HepG2 (cell line): ENCODE results near the gene MCF2L. TPM values are rescaled to one million over a fixed set of nuclear protein-coding genes. Genes with fewer than 3 reads are reported as not detected.

ENCODE experiments used
- DBP ChIP-seq: sonication (generic); formaldehyde crosslinking; IDR thresholded peaks from 2 replicates; pipeline ENCODE4 v1.4.0; 2020; ENCODE audit warnings: missing genetic modification reagents; ENCODE audit errors: not compliant biosample characterization
- THAP11 ChIP-seq: IDR thresholded peaks from 2 replicates; pipeline ENCODE4 v1.6.1; 2016; ENCODE audit warnings: missing biosample characterization, missing genetic modification reagents
- ZBTB25 ChIP-seq: IDR thresholded peaks from 2 replicates; pipeline ENCODE4 v1.6.1; 2018; ENCODE audit warnings: missing genetic modification reagents
- ZBTB44 ChIP-seq: sonication (generic); formaldehyde crosslinking; IDR thresholded peaks from 2 replicates; pipeline ENCODE4 v1.4.0; 2020; ENCODE audit warnings: missing genetic modification reagents
- ZNF282 ChIP-seq: fragments of 450-650 bp; IDR thresholded peaks from 2 replicates; pipeline ENCODE4 v1.6.1; 2018; ENCODE audit not compliant: partially characterized antibody
- ZNF639 ChIP-seq: conservative IDR thresholded peaks from 2 replicates; pipeline ENCODE4 v1.6.1; 2018; ENCODE audit warnings: missing genetic modification reagents
- ZNF75D ChIP-seq: sonication (generic); formaldehyde crosslinking; IDR thresholded peaks from 2 replicates; pipeline ENCODE4 v1.8.1; 2023; ENCODE audit warnings: missing genetic modification reagents, mild to moderate bottlenecking, borderline replicate concordance
- ZNF768 ChIP-seq: sonication (generic); formaldehyde crosslinking; IDR thresholded peaks from 2 replicates; pipeline ENCODE4 v1.4.0; 2020; ENCODE audit warnings: missing genetic modification reagents
- polyA plus RNA-seq, 8 experiments: library from polyadenylated mRNA; depleted of rRNA in 3 of 8; stranded (reverse) in 7 of 8; unstranded in 1 of 8; fragments of >200 nt; fragmentation: Illumina TruSeq in 4 of 8; extraction: Trizol in 4 of 8; gene quantifications; 2 replicates each; pipeline versions ENCODE4 v1.2.1 to v1.2.3, GENCODE V29; 2011 to 2016; ENCODE audit warnings: low read depth in 4 of 8, missing spikeins in 1 of 8, mixed read lengths in 1 of 8; ENCODE audit not compliant: insufficient read depth in 1 of 8
- total RNA-seq, 5 experiments: library from RNA; depleted of rRNA; stranded (reverse); fragments of >200 nt; fragmentation: Illumina TruSeq; extraction: Trizol; gene quantifications; 2 replicates each; pipeline ENCODE4 v1.2.3, GENCODE V29; 2016; ENCODE audit warnings: low read depth in 1 of 5
- TF ChIP-seq, protein P1 (sequence below): sonication (generic); formaldehyde crosslinking; IDR thresholded peaks from 2 replicates; pipeline ENCODE4 v1.4.0; 2020; ENCODE audit warnings: missing genetic modification reagents
- TF ChIP-seq, protein P2 (sequence below): sonication (generic); formaldehyde crosslinking; IDR thresholded peaks from 2 replicates; pipeline ENCODE4 v1.5.0; 2020; ENCODE audit warnings: missing genetic modification reagents, mild to moderate bottlenecking, borderline replicate concordance

MCF2L gene
- total and polyA plus RNA-seq, 2 of the 13 experiments (the other 11 are each of a cell fraction or from before 2014, with no cell fraction given) = 19.4 to 28.4 TPM

GRCh38 chr13:113105032-113105920 lies 136.3 kb downstream of the MCF2L start, which contains the start of gene F7 (continued):
- TF ChIP-seq ZBTB44 (CRISPR knock-in tag) = no peak
- TF ChIP-seq ZNF768 (CRISPR knock-in tag) = no peak
- TF ChIP-seq ZNF639 = no peak
- TF ChIP-seq ZBTB25 (CRISPR knock-in tag) = no peak
- TF ChIP-seq, protein P1, sequence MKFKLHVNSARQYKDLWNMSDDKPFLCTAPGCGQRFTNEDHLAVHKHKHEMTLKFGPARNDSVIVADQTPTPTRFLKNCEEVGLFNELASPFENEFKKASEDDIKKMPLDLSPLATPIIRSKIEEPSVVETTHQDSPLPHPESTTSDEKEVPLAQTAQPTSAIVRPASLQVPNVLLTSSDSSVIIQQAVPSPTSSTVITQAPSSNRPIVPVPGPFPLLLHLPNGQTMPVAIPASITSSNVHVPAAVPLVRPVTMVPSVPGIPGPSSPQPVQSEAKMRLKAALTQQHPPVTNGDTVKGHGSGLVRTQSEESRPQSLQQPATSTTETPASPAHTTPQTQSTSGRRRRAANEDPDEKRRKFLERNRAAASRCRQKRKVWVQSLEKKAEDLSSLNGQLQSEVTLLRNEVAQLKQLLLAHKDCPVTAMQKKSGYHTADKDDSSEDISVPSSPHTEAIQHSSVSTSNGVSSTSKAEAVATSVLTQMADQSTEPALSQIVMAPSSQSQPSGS (CRISPR knock-in tag) = peak; percentile 88
- TF ChIP-seq THAP11 = peak; percentile 54; the same call in 1 of the 2 replicates
- no peak for TF ChIP-seq ZNF75D (CRISPR knock-in tag)
- TF ChIP-seq, protein P2, sequence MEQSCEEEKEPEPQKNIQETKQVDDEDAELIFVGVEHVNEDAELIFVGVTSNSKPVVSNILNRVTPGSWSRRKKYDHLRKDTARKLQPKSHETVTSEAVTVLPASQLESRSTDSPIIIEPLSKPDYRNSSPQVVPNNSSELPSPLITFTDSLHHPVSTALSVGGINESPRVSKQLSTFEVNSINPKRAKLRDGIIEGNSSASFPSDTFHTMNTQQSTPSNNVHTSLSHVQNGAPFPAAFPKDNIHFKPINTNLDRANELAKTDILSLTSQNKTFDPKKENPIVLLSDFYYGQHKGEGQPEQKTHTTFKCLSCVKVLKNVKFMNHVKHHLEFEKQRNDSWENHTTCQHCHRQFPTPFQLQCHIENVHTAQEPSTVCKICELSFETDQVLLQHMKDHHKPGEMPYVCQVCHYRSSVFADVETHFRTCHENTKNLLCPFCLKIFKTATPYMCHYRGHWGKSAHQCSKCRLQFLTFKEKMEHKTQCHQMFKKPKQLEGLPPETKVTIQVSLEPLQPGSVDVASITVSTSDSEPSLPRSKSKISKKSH (CRISPR knock-in tag) = 0 out of 2 replicates have a peak, but pooled peaks have one; percentile 22
- no peak for TF ChIP-seq DBP
- TF ChIP-seq ZNF282 = no peak
